Smooth muscle cell of the brain vasculature (primary cell): ENCODE results near the gene CABP2.
"Not testable (repeated sequence)": the region's sequence is repeated elsewhere in the genome, so short reads cannot be mapped to it uniquely, and the experiment has no call there.

Experiments used
- DNase-seq: peaks from one replicate; pipeline ENCODE4 v3.0.0-alpha.2; 2012; ENCODE audit warnings: low read depth, low spot score

Gene CABP2

GRCh38 chr11:67522844-67523555, at the start of gene CABP2:
TSS of gene CABP2 (minus strand) at chr11:67523446. CDS start at chr11:67523326, 120 bp downstream.
- DNase-seq, result no peak

GRCh38 chr11:67572747-67573419, 49.6 kb upstream of the CABP2 start:
- no peak for DNase-seq

GRCh38 chr11:67572305-67572704, 49.1 kb upstream of the CABP2 start:
- no peak for DNase-seq

- no peak for DNase-seq
Measured at GRCh38 chr11:67571443-67571842, 48.2 kb upstream of the CABP2 start.

GRCh38 chr11:67564230-67564629, 41.0 kb upstream of the CABP2 start:
- no peak for DNase-seq

DNA sequence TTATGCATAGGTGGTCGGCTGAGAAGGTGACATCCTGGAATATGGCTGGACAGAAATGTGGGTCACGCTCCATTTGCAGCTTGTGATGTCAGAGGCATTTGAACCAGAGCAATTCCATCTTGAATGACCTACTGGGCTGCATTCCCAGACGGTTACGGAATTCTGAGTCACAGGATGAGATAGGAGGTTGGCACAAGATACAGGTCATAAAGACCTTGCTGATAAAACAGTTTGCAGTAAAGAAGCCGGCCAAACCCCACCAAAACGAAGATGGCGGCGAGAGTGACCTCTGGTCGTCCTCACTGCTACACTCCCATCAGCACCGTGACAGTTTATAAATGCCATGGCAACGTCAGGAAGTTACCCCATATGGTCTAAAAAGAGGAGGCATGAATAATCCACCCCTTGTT, 40.5 kb upstream of the CABP2 start:
- DNase-seq, result not testable (repeated sequence)

DNA sequence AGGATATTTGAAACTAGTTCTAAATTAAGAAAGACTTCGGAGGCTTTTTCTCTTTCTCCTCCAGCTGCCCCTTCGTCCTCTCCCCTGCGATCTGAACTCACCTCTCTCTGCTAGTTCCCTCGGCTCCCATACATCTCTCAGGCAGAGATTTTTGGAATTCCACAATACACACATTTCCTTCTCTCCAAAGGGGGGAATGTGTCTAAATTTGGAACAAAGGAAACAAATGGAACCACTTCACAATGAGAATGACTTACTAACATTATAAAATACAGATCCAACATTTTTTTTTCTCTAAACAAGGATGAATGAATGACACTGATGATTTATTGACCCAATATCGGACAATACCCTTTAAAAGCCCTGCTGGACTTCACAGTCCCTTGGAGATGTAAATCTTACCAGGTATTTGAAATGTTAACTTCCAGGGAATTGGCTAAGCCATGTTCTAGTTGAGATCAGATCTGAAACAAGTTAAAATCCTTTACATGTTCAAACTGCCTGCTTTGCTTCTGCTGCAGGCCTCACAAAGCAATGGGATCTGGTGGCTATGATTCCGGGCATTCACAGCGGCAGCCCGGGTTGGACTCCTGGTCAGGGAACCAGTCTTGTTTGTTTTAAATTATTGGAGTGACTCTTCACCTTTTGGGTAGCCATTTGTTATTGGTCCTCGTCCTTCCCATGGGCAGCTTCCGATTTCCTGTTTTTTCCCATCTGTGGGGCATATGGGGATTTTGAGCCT, 39.9 kb upstream of the CABP2 start:
- DNase-seq, result no peak

GRCh38 chr11:67561971-67562619, 38.8 kb upstream of the CABP2 start:
- no peak for DNase-seq

DNA sequence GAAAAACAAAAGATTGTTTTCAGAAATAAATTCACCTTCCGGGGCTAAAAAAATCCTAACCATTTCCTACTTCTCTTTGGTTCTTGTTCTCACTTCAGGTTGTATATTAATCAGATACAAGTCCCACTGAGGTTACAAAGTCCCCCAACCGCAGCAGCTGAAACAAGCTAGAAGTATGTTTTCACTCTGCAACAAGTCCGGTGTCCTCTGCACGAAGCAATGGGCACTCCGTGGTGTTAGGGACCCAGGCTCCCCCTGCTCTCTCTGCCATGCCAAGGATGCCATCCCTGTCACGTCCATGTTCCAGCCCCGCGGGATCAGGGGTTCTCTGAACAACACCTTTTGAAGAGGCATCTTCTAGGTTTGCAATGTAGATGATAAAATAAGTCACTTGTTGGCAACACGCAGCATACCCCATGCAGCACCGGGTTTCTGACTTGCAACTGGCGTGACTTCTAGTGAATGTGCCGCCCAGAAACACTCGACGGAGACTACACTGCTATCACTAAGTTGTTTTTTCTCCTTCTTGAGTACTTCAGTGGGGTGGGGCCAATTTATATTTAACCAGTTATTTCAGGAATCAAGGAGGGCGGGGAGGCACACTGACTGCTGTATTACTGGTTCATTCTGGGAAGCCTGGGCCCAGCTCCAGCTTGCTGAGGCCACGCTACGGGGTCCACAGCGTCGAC, 35.0 kb upstream of the CABP2 start:
- DNase-seq, result no peak

DNA sequence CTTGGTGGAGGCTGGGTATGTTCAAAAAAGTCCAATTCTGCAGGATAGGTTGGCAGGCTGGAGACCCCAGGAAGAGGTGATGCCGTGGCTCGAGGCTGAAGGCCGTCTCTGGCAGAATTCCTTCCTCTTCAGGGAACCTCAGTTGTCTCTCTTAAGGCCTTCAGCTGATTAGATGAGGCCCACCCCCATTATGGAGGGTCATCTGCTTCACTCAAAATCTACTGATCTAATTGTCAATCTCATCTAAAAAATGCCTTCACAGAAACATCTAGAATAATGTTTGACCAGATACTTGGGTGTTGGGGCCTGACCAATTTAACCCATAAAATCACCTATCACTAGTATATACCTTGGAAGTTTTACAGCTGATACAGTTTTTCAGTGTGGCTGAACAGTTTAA, 33.0 kb upstream of the CABP2 start:
- no peak for DNase-seq

- DNase-seq, result not testable (repeated sequence)
Measured at GRCh38 chr11:67551697-67552096, 28.5 kb upstream of the CABP2 start.

GRCh38 chr11:67551127-67551526, 27.9 kb upstream of the CABP2 start:
- DNase-seq, result no peak

GRCh38 chr11:67548555-67549110, 25.4 kb upstream of the CABP2 start:
- DNase-seq, result no peak

DNA sequence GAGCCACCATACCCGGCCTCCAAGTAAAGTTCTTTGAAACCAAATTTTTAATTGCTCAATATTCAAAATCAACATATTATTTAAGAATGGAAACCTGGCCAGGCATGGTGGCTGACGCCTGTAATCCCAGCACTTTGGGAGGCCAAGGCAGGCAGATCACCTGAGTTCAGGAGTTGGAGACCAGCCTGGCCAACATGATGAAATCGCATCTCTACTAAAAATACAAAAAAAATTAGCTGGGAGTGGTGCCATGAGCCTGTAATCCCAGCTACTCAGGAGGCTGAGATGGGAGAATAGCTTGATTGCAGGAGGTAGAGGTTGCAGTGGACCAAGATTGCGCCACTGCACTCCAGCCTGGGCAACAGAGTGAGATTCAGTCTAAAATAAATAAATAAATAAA, 24.9 kb upstream of the CABP2 start:
- not testable (repeated sequence) for DNase-seq

- no peak for DNase-seq
Measured at GRCh38 chr11:67545280-67545679, 22.0 kb upstream of the CABP2 start.

GRCh38 chr11:67544616-67545242, 21.5 kb upstream of the CABP2 start:
- no peak for DNase-seq

DNA sequence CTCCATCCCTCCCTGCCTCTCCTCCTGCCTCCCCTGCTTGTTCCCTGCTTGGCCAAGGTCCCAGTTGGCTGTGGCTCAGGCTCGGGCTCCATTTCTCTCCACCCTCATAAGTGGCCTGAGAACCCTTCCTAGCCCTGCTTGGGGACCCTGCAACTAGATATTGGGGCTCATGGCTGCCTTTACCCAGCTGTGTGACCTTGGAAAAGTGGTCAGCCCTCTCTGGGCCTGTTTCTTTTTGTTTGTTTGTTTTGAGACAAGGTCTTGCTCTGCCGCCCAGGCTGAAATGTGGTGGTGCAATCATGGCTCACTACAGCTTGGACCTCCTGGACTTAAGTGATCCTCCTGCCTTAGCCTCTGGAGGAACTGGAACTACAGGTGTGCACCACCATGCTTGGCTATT, 20.3 kb upstream of the CABP2 start:
- DNase-seq, result no peak

DNA sequence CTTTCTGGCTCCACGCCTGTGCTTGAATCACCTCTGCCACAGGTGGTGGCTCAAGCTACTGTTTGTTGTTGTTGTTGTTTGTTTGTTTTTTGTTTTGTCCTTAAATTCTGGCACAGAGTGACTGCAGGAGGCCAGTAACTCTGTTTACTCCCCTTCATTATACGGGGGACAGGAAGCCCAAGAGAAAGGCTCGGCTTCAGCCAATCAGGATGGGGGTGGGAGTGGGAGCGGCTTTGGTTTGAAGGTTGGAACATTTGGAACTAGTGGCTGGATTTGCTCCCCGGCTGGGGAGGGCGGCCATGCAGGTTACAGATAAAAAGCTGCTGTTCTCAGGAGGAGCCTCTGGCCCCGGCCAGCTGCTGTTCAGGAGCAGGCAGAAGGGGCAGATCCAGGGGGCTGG, 19.7 kb upstream of the CABP2 start:
- no peak for DNase-seq

DNA sequence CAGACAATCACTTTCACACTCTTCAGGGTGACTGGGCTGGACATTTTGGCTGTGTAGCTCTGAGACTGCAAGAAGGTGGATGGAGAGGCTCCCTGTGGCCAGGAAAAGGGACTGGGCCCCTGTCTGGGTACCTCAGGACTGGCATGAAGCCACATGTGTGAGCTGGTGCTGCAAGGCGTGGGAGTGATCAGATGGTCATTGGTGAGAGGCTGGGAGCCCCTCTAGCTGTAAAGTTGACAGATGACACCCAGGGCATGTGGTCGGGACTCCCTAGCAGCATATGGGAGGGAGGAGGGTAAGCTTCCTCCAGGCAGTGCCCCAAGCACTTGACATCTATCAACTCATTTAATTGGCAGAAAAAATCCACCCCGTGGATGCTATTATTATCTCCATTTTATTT, 18.9 kb upstream of the CABP2 start:
- no peak for DNase-seq

- no peak for DNase-seq
Measured at GRCh38 chr11:67541198-67541597, 18.0 kb upstream of the CABP2 start.

GRCh38 chr11:67539550-67539949, 16.3 kb upstream of the CABP2 start:
- no peak for DNase-seq
